HG03039 (cell line): ENCODE results near the gene CTXND2.
"Not testable (repeated sequence)": the region's sequence is repeated elsewhere in the genome, so short reads cannot be mapped to it uniquely, and the experiment has no call there.

Experiments used
- ATAC-seq: cut with Tn5 transposase; IDR thresholded peaks from one replicate; pipeline ENCODE4 v1.9.1; 2021; ENCODE audit warnings: mild to moderate bottlenecking, moderate library complexity; ENCODE audit not compliant: unreplicated experiment

The CTXND2 gene

GRCh38 chr1:150887018-150887417 lies at the start of gene CTXND2:
TSS of gene CTXND2 (plus strand) at chr1:150887136. CDS start at chr1:150912315, 25,179 bp downstream.
- no peak for ATAC-seq

- ATAC-seq: not testable (repeated sequence)
These were observed 46.1 kb upstream of the CTXND2 start for GRCh38 chr1:150840850-150841249.

- ATAC-seq: no peak
These were observed 45.3 kb upstream of the CTXND2 start for GRCh38 chr1:150841626-150842025.

- ATAC-seq: no peak
These were observed 44.6 kb upstream of the CTXND2 start for GRCh38 chr1:150842343-150842742.

- no peak for ATAC-seq
These were observed 44.0 kb upstream of the CTXND2 start for GRCh38 chr1:150842964-150843363.

GRCh38 chr1:150843474-150843873 lies 43.5 kb upstream of the CTXND2 start:
- no peak for ATAC-seq

GRCh38 chr1:150846473-150847146 lies 40.3 kb upstream of the CTXND2 start:
- no peak for ATAC-seq

- ATAC-seq: not testable (repeated sequence)
These were observed 36.1 kb upstream of the CTXND2 start for GRCh38 chr1:150850801-150851362.

- ATAC-seq: not testable (repeated sequence)
These were observed 34.2 kb upstream of the CTXND2 start for GRCh38 chr1:150852734-150853133.

GRCh38 chr1:150863724-150864123 lies 23.2 kb upstream of the CTXND2 start:
- ATAC-seq: no peak

GRCh38 chr1:150864200-150864599 lies 22.7 kb upstream of the CTXND2 start:
- ATAC-seq: not testable (repeated sequence)

- no peak for ATAC-seq
These were observed 17.3 kb upstream of the CTXND2 start for GRCh38 chr1:150869683-150870082.

GRCh38 chr1:150872572-150872971 lies 14.4 kb upstream of the CTXND2 start:
- no peak for ATAC-seq

GRCh38 chr1:150873521-150873920 lies 13.4 kb upstream of the CTXND2 start:
- ATAC-seq: no peak

- ATAC-seq: no peak
These were observed 12.3 kb upstream of the CTXND2 start for GRCh38 chr1:150874455-150875196.

- no peak for ATAC-seq
These were observed 11.5 kb upstream of the CTXND2 start for GRCh38 chr1:150875197-150876118.

- peak; percentile 12 for ATAC-seq
These were observed 10.8 kb upstream of the CTXND2 start for GRCh38 chr1:150876119-150876454.

- ATAC-seq: not testable (repeated sequence)
These were observed 8.0 kb upstream of the CTXND2 start for GRCh38 chr1:150878931-150879330.

GRCh38 chr1:150881331-150882070 lies 5.4 kb upstream of the CTXND2 start:
- no peak for ATAC-seq

- not testable (repeated sequence) for ATAC-seq
These were observed 3.8 kb upstream of the CTXND2 start for GRCh38 chr1:150883121-150883520.
